ENCODE results near the gene ZFC3H1. TPM values are rescaled to one million over a fixed set of nuclear protein-coding genes. Genes with fewer than 3 reads are reported as not detected.
"Not testable (repeated sequence)": the region's sequence is repeated elsewhere in the genome, so short reads cannot be mapped to it uniquely, and the experiment has no call there.

The ZFC3H1 gene
- total and polyA plus RNA-seq, 2 of the 4 experiments (the other 2 are of a cell fraction) = 16.8 to 23.3 TPM

DNA sequence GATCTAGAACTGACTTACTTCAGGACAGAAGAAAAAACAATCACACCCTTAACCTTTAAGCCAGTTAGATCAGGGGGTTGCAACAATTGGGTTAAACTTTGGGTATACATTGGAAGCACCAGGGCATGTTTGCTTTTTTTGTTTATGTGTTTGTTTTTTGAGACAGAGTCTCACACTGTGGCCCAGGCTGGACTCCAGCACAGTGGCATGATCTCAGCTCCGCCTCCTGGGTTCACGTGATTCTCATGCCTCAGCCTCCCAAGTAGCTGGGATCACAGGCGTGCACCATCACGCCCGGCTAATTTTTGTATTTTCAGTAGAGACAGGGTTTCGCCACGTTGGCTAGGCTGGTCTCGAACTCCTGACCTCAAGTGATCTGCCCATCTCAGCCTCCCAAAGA is 38.5 kb upstream of the ZFC3H1 start:
- H3K4me3 ChIP-seq (ENCODE audit: insufficient read depth, low read depth, low read length); H3K9ac ChIP-seq (ENCODE audit: low read depth, low read length); H3K56ac ChIP-seq (ENCODE audit: extremely low read depth, insufficient read depth, low read length); H2BK5ac ChIP-seq (ENCODE audit: low read depth, low read length, poor library complexity, severe bottlenecking); H3K36me3 ChIP-seq (ENCODE audit: control insufficient read depth, insufficient read depth, low read length); H4K5ac ChIP-seq (ENCODE audit: low read depth, low read length); H3K27me3 ChIP-seq (ENCODE audit: control insufficient read depth, insufficient read depth, low read length); H2AFZ ChIP-seq (replicated peaks; ENCODE audit: low read length, poor library complexity); H3K23ac ChIP-seq (ENCODE audit: low read depth, low read length); H2BK120ac ChIP-seq (ENCODE audit: low read depth, low read length); H3K4ac ChIP-seq (ENCODE audit: low read depth, low read length); H2AK5ac ChIP-seq (ENCODE audit: low read depth, low read length); H4K20me1 ChIP-seq (ENCODE audit: insufficient read depth, low read length); POLR2A ChIA-PET (ENCODE audit: unreplicated experiment); H4K8ac ChIP-seq (ENCODE audit: low read depth in 2 of 2, low read length in 2 of 2); intact Hi-C loops (cut with micrococcal nuclease); CTCF ChIA-PET; H2BK15ac ChIP-seq (ENCODE audit: low read depth, low read length); H3K27ac ChIP-seq (ENCODE audit: insufficient read depth, low read length); H3K79me1 ChIP-seq (ENCODE audit: low read depth in 1 of 2, low read length in 2 of 2); H3K9me3 ChIP-seq (ENCODE audit: control insufficient read depth, insufficient read depth, low read length); H3K4me1 ChIP-seq (ENCODE audit: control insufficient read depth, insufficient read depth, low read length); H2AK9ac ChIP-seq (replicated peaks; ENCODE audit: low read depth, low read length, poor library complexity); H3K14ac ChIP-seq (replicated peaks; ENCODE audit: low read depth, low read length); H3K4me2 ChIP-seq (ENCODE audit: low read depth, low read length); DNase-seq; ATAC-seq (ENCODE audit: low read depth); in situ Hi-C loops (cut with MboI; ENCODE audit: low sequenced_read_pairs); H3K18ac ChIP-seq (ENCODE audit: low read depth, low read length); H3K9me1 ChIP-seq (ENCODE audit: insufficient read depth, low read length); H2BK20ac ChIP-seq (ENCODE audit: low read depth, low read length); H4K91ac ChIP-seq (ENCODE audit: insufficient read depth, low read depth, low read length): not testable (repeated sequence)
- WGBS, 2 experiments (ENCODE audit: extremely low coverage in 2 of 2, insufficient read length in 1 of 2) = 100% methylated on average over 4 of the region's 8 CpGs; no CpG with 5 or more reads in 1 of the 2 experiments
- BruUV-seq (replicated peaks) = TSS peak; percentile 62
- dilution Hi-C loops (cut with HindIII; ENCODE audit: low sequenced_read_pairs, unreplicated experiment) = loop anchor here (25.0 kb wide), 1 partner anchor 290 kb away; no protein-coding TSS in a partner anchor

Data from IMR-90 (cell line).